Esophagus squamous epithelium (tissue), 5 donors: ENCODE data around the gene PEX1. TPM values are rescaled to one million over a fixed set of nuclear protein-coding genes. Genes with fewer than 3 reads are reported as not detected.
"Not testable (repeated sequence)": the region's sequence is repeated elsewhere in the genome, so short reads cannot be mapped to it uniquely, and the experiment has no call there.

ENCODE experiments used
- DNase-seq: peaks from one replicate; lab custom pipeline; 2025; lab: John Stamatoyannopoulos, UW
- H3K27ac ChIP-seq, 4 donors: fragments of 200-600 bp; sonication (generic); one replicate each; pipeline ENCODE4 v1.5.1; 2016 to 2019; ENCODE audit warnings: mild to moderate bottlenecking in 1 of 4
- H3K27me3 ChIP-seq, 4 donors: fragments of 200-600 bp; sonication (generic); 1 replicate in 3 of 4; 2 replicates in 1 of 4; pipeline versions ENCODE4 v1.5.1 to v1.6.0; 2017 to 2021; ENCODE audit warnings: antibody characterized with exemption in 1 of 4
- H3K36me3 ChIP-seq, 3 donors: fragments of 200-600 bp; sonication (generic); one replicate each; pipeline ENCODE4 v1.5.1; 2016 to 2019
- H3K4me1 ChIP-seq, 3 donors: fragments of 200-600 bp; sonication (generic); one replicate each; pipeline ENCODE4 v1.5.1; 2017 to 2019
- H3K4me3 ChIP-seq, 4 donors: fragments of 200-600 bp; sonication (generic); 1 replicate in 3 of 4; 2 replicates in 1 of 4; pipeline ENCODE4 v1.5.1; 2016 to 2019; ENCODE audit warnings: mild to moderate bottlenecking in 2 of 4, moderate library complexity in 1 of 4
- H3K9me3 ChIP-seq, 3 donors: fragments of 200-600 bp; sonication (generic); one replicate each; pipeline ENCODE4 v1.5.1; 2016 to 2019
- CTCF ChIP-seq, 6 experiments: fragments of 450-650 bp in 4 of 6; fragments of 200-600 bp in 2 of 6; sonication (generic) in 2 of 6; IDR thresholded peaks; one replicate each; pipeline ENCODE4 v1.5.1; 2016 to 2019; ENCODE audit warnings: antibody characterized with exemption in 6 of 6, mild to moderate bottlenecking in 4 of 6, moderate library complexity in 4 of 6
- POLR2A ChIP-seq, 4 donors: fragments of 450-650 bp; IDR thresholded peaks; one replicate each; pipeline ENCODE4 v1.6.1; 2017; ENCODE audit warnings: antibody characterized with exemption in 4 of 4, mild to moderate bottlenecking in 4 of 4, moderate library complexity in 3 of 4
- whole genome bisulfite sequencing, 2 donors: methylation state at CpG; one replicate each; pipeline ENCODE4 v1.1.5; 2018; 5-methylcytosine and 5-hydroxymethylcytosine counted together
- intact Hi-C: fragments of 100-400 bp; cut with DNase I; formaldehyde crosslinking; loops from one replicate; pipeline ENCODE4 v1.15.0; 2022
- total RNA-seq, 4 donors: library from RNA; depleted of rRNA; stranded (reverse); fragments of >200 nt; gene quantifications; one replicate each; pipeline ENCODE4 v1.1.0, GENCODE V29; 2016
- donor health status: DM: yes; HTN: yes; CAD: no.

Gene PEX1
- total RNA-seq, 4 donors from 2014 or later = 9.3 to 25.0 (median 13.2) TPM

DNA sequence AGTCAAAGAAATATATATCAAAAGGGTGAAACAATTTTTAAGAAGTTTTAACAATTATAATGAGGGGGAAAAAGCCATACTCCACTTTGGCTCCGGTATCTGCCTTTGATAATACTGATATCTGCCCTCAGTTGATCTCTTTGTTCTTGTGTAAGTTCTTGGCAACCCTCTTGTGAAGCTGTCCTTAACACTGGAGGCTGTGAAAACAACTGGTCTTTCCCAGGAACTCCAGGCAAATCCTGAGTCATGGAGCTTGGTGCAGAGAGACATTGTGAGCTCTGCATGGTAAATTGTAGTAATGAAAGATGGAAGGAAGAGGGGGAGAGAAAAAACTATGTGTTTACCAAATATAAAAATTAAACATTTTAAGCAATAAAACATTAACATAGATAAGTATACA is 38.7 kb downstream of the PEX1 start:
- Histone ChIP-seq H3K27ac (no peak overlapping the region), H3K36me3 (peaks cover 6 to 100% (median 23%) of the 10 kb centered on the region in 3 donors), H3K27me3 (no peaks in the 10 kb centered on the region), H3K4me1 (no peaks in the 10 kb centered on the region), H3K9me3 (no peaks in the 10 kb centered on the region), H3K4me3 (no peak overlapping the region)
- intact Hi-C loops = no loop called here
- 100% methylated on average over 1 of the region's 1 CpG for WGBS, 2 donors
- no peak for DNase-seq
- TF ChIP-seq CTCF (IDR thresholded peaks at IDR 0.05) (no peak), POLR2A (IDR thresholded peaks at IDR 0.05) (no peak)

DNA sequence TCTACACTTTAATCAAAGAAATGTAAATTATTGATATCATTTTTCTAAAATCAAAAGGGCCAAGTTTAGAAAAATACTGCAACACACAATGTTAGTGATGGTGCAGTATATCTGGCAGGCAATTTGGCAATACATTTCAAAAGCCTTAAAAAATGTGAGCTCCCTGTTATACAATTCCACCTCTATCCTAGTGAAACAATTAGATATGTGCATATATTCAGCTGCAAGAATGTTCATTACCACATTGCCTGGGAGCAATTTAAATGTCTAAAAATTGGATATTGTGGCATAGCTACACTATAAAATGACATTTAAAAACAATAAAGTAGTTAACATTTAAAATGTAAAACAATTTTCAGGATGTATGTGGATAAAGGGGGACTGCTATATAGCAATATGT is 40.5 kb downstream of the PEX1 start:
- no peak for DNase-seq
- no peak overlapping the region for H3K27ac ChIP-seq
- H3K27me3 ChIP-seq = no peaks in the 10 kb centered on the region
- intact Hi-C loops = no loop called here
- H3K36me3 ChIP-seq = peaks cover 6 to 88% (median 23%) of the 10 kb centered on the region in 3 donors
- H3K4me3 ChIP-seq = no peak overlapping the region
- TF ChIP-seq CTCF (IDR thresholded peaks at IDR 0.05) = no peak
- TF ChIP-seq POLR2A (IDR thresholded peaks at IDR 0.05) = no peak
- no peaks in the 10 kb centered on the region for H3K4me1 ChIP-seq
- H3K9me3 ChIP-seq = no peaks in the 10 kb centered on the region

DNA sequence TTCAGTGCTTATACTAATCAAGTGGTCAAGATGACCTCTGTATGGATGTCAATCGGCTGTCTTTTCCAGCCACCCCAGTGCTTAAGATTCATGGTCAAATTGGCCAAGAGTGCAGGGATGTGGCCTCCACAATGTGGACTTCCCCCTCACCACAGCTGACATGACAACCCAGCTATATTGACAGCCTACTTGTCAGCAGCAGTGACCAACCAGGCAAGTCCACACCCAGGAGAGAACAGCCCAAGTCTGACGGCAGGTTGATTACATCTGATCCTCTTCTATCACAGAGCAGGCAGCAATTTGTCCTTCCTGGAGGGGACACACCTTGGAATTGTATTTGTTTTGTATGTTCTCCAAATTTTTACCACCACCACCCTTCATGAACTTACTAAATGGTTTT is 42.3 kb downstream of the PEX1 start:
- DNase-seq = no peak
- H3K36me3 ChIP-seq = peaks cover 0 to 70% (median 19%) of the 10 kb centered on the region in 3 donors
- H3K27ac ChIP-seq = peak overlapping the region in 2 of 4 donors; percentile 20 to 27
- no peaks in the 10 kb centered on the region for H3K9me3 ChIP-seq
- no peak overlapping the region for H3K4me3 ChIP-seq
- no peaks in the 10 kb centered on the region for H3K4me1 ChIP-seq
- no peak for TF ChIP-seq POLR2A (IDR thresholded peaks at IDR 0.05)
- TF ChIP-seq CTCF (IDR thresholded peaks at IDR 0.05) = no peak
- no peaks in the 10 kb centered on the region for H3K27me3 ChIP-seq
- intact Hi-C loops = no loop called here
- WGBS, 2 donors = 78 to 80% methylated on average over 1 to 2 of the region's 2 CpGs

- intact Hi-C loops = no loop called here
- peaks cover 0 to 64% (median 19%) of the 10 kb centered on the region in 3 donors for H3K36me3 ChIP-seq
- WGBS, 2 donors = 95 to 100% methylated on average over 2 of the region's 2 CpGs
Observed at GRCh38 chr7:92485267-92485892, 42.9 kb downstream of the PEX1 start.

GRCh38 chr7:92484226-92484625 is 44.1 kb downstream of the PEX1 start:
- H3K27ac ChIP-seq, DNase-seq, intact Hi-C loops, H3K4me3 ChIP-seq, H3K4me1 ChIP-seq, H3K9me3 ChIP-seq, H3K27me3 ChIP-seq: not testable (repeated sequence)
- WGBS, 2 donors = 93 to 98% methylated on average over 6 of the region's 6 CpGs
- peaks cover 0 to 53% (median 19%) of the 10 kb centered on the region in 3 donors for H3K36me3 ChIP-seq

More at GRCh38 chr7:92485267-92485892, 42.9 kb downstream of the PEX1 start:
- H3K9me3 ChIP-seq = no peaks in the 10 kb centered on the region
- H3K4me1 ChIP-seq = no peaks in the 10 kb centered on the region
- no peaks in the 10 kb centered on the region for H3K27me3 ChIP-seq
- H3K4me3 ChIP-seq = no peak overlapping the region
- no peak for DNase-seq
- TF ChIP-seq CTCF (IDR thresholded peaks at IDR 0.05) (no peak), POLR2A (IDR thresholded peaks at IDR 0.05) (no peak)
- H3K27ac ChIP-seq = peak overlapping the region in 2 of 4 donors; percentile 20 to 27

GRCh38 chr7:92483624-92484023 is 44.7 kb downstream of the PEX1 start:
- WGBS, 2 donors = 77 to 79% methylated on average over 6 of the region's 6 CpGs
- H3K4me1 ChIP-seq, intact Hi-C loops, DNase-seq, H3K9me3 ChIP-seq, H3K27me3 ChIP-seq, H3K27ac ChIP-seq, H3K4me3 ChIP-seq: not testable (repeated sequence)
- peaks cover 0 to 47% (median 19%) of the 10 kb centered on the region in 3 donors for H3K36me3 ChIP-seq

DNA sequence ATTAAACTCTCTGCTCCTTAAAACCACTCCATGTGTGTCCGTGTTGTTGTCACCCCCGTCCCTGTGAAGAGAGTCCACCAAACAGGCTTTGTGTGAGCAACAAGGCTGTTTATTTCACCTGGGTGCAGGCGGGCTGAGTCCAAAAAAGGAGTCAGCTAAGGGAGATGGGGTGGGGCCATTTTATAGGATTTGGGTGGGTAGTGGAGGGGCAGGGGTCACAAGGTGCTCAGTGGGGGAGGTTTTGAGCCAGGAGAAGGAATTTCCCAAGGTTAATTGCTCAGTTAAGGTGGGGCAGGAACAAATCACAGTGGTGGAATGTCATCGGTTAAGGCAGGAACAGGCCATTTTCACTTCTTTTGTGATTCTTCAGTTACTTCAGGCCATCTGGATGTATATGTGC is 49.2 kb downstream of the PEX1 start:
- H3K4me3 ChIP-seq, H3K27me3 ChIP-seq, intact Hi-C loops, H3K4me1 ChIP-seq, H3K9me3 ChIP-seq, DNase-seq, H3K27ac ChIP-seq: not testable (repeated sequence)
- 81 to 100% methylated on average over 2 to 3 of the region's 4 CpGs for WGBS, 2 donors
- peaks cover 0 to 18% (median 0%) of the 10 kb centered on the region in 3 donors for H3K36me3 ChIP-seq
